Hepatocyte (in vitro differentiated cells): ENCODE results near the gene STXBP1.

Source experiments
- EZH2 ChIP-seq: fragments of 200-600 bp; sonication (generic); IDR thresholded peaks from 2 replicates; pipeline ENCODE4 v1.6.1; 2016; ENCODE audit warnings: antibody characterized with exemption, mild to moderate bottlenecking, borderline replicate concordance
- EZH2phosphoT487 ChIP-seq: fragments of 200-600 bp; sonication (generic); IDR thresholded peaks from one replicate; pipeline ENCODE4 v1.6.1; 2018; ENCODE audit warnings: antibody characterized with exemption, mild to moderate bottlenecking, low read depth, moderate library complexity; ENCODE audit not compliant: unreplicated experiment, severe bottlenecking
- TF ChIP-seq, protein P1 (sequence below): fragments of 200-600 bp; sonication (generic); IDR thresholded peaks from 2 replicates; pipeline ENCODE4 v1.5.1; 2016; ENCODE audit warnings: antibody characterized with exemption, mild to moderate bottlenecking; ENCODE audit not compliant: poor library complexity

- TF ChIP-seq, protein P1, sequence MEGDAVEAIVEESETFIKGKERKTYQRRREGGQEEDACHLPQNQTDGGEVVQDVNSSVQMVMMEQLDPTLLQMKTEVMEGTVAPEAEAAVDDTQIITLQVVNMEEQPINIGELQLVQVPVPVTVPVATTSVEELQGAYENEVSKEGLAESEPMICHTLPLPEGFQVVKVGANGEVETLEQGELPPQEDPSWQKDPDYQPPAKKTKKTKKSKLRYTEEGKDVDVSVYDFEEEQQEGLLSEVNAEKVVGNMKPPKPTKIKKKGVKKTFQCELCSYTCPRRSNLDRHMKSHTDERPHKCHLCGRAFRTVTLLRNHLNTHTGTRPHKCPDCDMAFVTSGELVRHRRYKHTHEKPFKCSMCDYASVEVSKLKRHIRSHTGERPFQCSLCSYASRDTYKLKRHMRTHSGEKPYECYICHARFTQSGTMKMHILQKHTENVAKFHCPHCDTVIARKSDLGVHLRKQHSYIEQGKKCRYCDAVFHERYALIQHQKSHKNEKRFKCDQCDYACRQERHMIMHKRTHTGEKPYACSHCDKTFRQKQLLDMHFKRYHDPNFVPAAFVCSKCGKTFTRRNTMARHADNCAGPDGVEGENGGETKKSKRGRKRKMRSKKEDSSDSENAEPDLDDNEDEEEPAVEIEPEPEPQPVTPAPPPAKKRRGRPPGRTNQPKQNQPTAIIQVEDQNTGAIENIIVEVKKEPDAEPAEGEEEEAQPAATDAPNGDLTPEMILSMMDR, result no peak
- TF ChIP-seq EZH2phosphoT487 (no peak), EZH2 (no peak)
These were observed 6.0 kb upstream of the STXBP1 start for GRCh38 chr9:127606043-127606442.
